Activated CD4-positive, alpha-beta memory T cell treated with anti-CD3 and anti-CD28 coated beads, Interleukin-2, amount 10 ng/mL, durations not matched to agents 7 days and 5 days (primary cell): ENCODE data around the gene MYLK. TPM values are rescaled to one million over a fixed set of nuclear protein-coding genes. Genes with fewer than 3 reads are reported as not detected.
"Not testable (repeated sequence)": the region's sequence is repeated elsewhere in the genome, so short reads cannot be mapped to it uniquely, and the experiment has no call there.

Experiments used
- CTCF ChIA-PET: fragments of 350-600 bp; sonication (Branson Sonifier 250); formaldehyde crosslinking; loops from one replicate; lab custom pipeline; 2021; ENCODE audit warnings: antibody characterized with exemption, inconsistent platforms; lab: Charles Lee
- POLR2A ChIA-PET: fragments of 350-600 bp; sonication (Branson Sonifier 250); formaldehyde crosslinking; loops from one replicate; lab custom pipeline; 2021; ENCODE audit warnings: antibody characterized with exemption; lab: Charles Lee
- DNase-seq: peaks from one replicate; pipeline ENCODE4 v3.0.0-alpha.2; 2020
- H3K27ac Mint-ChIP-seq: one replicate; pipeline ENCODE4 v1.8.0; 2021; ENCODE audit warnings: mild to moderate bottlenecking, mixed read lengths
- H3K27me3 Mint-ChIP-seq: one replicate; pipeline ENCODE4 v1.8.0; 2021; ENCODE audit warnings: mixed read lengths
- H3K36me3 Mint-ChIP-seq: one replicate; pipeline ENCODE4 v1.8.0; 2021; ENCODE audit warnings: low read depth, mixed read lengths
- H3K4me1 Mint-ChIP-seq: one replicate; pipeline ENCODE4 v1.8.0; 2021; ENCODE audit warnings: mixed read lengths
- H3K4me3 Mint-ChIP-seq: one replicate; pipeline ENCODE4 v1.8.0; 2021; ENCODE audit warnings: mild to moderate bottlenecking, mixed read lengths
- H3K9me3 Mint-ChIP-seq: one replicate; pipeline ENCODE4 v1.8.0; 2021; ENCODE audit warnings: mixed read lengths
- total RNA-seq, 2 experiments: library from RNA; stranded (reverse); gene quantifications; one replicate each; pipeline ENCODE4 v1.2.3, GENCODE V29; 2021

The MYLK gene
- total RNA-seq, 2 experiments from 2014 or later, result 0.50 to 0.68 TPM

DNA sequence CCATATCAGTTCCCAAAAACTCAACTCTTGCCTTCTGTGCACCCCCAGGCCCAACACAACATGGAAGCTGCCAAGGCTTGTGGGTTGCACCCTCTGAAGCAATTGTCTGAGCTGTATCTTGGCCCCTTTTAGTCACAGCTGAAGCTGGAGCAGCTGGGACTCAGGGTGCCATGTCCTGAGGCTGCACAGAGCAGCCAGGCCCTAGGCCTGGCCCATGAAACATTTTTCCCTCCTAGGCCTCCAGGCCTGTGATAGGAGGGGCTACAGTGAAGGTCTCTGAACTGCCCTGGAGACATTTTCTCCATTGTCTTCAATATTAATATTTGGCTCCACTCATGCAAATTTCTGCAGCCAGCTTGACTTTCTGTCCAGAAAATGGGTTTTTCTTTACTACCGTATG, 8.1 kb upstream of the MYLK start:
- CTCF ChIA-PET, result no interaction called here
- Mint-ChIP-seq H3K4me1 (no peaks in the 10 kb centered on the region), H3K27me3 (peaks cover 20% of the 10 kb centered on the region), H3K27ac (no peak overlapping the region), H3K36me3 (peaks cover 5% of the 10 kb centered on the region), H3K4me3 (no peak overlapping the region), H3K9me3 (peaks cover 14% of the 10 kb centered on the region)
- no peak for DNase-seq
- POLR2A ChIA-PET, result no interaction called here

DNA sequence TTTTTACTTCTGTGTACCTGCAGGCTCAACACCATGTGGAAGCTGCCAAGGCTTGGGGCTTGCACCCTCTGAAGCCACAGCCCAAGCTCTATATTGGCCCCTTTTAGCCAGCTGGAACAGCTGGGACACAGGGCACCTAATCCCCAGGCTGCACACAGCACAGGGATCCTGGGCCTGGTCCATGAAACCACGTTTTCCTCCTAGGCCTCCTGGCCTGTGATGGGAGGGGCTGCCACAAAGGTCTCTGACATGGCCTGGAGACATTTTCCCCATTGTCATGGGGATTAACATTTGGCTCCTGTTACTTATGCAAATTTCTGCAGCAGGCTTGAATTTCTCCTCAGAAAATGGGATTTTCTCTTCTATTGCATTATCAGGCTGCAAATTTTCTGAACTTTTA, 6.9 kb upstream of the MYLK start:
- CTCF ChIA-PET, result not testable (repeated sequence)

DNA sequence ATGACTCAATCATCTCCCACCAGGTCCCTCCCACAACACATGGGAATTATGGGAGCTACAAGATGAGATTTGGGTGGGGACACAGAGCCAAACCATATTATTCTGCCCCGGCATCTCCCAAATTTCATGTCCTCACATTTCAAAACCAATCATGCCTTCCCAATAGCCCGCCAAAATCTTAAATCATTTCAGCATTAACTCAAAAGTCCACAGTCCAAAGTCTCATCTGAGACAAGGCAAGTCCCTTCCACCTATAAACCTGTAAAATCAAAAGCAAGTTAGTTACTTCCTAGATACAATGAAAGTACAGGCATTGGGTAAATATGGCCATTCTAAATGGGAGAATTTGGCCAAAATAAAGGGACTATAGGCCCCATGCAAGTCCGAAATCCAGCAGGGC, 6.0 kb upstream of the MYLK start:
- POLR2A ChIA-PET, CTCF ChIA-PET, DNase-seq, H3K4me1 Mint-ChIP-seq, H3K4me3 Mint-ChIP-seq, H3K27ac Mint-ChIP-seq, H3K36me3 Mint-ChIP-seq: not testable (repeated sequence)
- Mint-ChIP-seq H3K27me3 (peaks cover 29% of the 10 kb centered on the region), H3K9me3 (peaks cover 14% of the 10 kb centered on the region)

More for the DNA sequence above, 6.9 kb upstream of the MYLK start:
- peaks cover 14% of the 10 kb centered on the region for H3K9me3 Mint-ChIP-seq
- H3K4me3 Mint-ChIP-seq, H3K4me1 Mint-ChIP-seq, POLR2A ChIA-PET, H3K27ac Mint-ChIP-seq, H3K36me3 Mint-ChIP-seq, DNase-seq: not testable (repeated sequence)
- peaks cover 23% of the 10 kb centered on the region for H3K27me3 Mint-ChIP-seq

DNA sequence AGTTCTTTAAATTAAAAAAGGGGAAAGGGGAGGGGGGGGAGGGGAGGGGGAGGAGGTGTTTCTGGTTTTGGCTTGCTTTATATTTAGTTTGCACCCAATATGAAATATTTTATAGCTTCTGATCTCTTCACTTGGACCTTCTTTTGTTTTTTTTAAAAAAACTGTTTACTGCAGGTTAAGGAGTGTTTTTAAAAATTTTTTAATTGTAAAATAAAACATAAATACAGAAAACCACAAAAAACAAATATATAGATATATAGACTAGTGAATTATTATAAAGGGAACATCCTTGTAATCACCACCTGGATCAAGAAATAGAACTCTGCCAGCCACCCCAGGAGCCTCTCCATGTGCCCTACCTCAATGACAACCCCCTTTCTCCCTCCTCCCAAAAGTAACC, 861 bp upstream of the MYLK start:
- H3K4me1 Mint-ChIP-seq, result peaks cover 22% of the 10 kb centered on the region
- H3K36me3 Mint-ChIP-seq, result peaks cover 2% of the 10 kb centered on the region
- no peak overlapping the region for H3K27ac Mint-ChIP-seq
- no peak for DNase-seq
- H3K9me3 Mint-ChIP-seq, result no peaks in the 10 kb centered on the region
- peaks cover 56% of the 10 kb centered on the region for H3K27me3 Mint-ChIP-seq
- POLR2A ChIA-PET, result no interaction called here
- H3K4me3 Mint-ChIP-seq, result no peak overlapping the region
- CTCF ChIA-PET, result no interaction called here

DNA sequence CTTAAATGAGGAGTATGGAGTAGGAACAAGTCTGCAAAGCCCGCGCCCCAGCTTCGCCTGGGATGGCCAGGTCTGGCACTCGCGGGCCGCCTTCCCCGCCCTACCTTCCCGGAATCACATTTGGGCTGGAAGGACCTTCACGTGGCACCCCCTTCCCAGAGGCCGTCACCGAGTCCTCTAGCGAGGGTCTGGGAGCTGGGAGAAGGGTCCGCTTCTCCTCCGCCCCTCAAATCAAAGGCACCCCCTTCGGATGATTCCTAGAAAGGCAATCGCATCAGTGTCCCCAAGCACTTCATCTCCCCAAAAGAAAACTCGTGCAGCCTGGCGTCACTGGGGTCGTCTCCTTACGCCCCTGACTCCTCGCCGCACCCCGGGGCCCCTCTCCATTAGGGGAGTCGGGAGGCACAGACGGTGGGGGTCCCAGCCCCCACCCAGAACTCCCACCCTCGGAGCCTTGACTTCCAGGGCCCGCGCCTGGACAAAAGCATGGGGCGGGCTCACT, 380 bp downstream of the MYLK start:
- Mint-ChIP-seq H3K36me3 (peaks cover under 1% of the 10 kb centered on the region), H3K4me3 (peak overlapping the region; percentile 47), H3K9me3 (no peaks in the 10 kb centered on the region), H3K4me1 (peaks cover 22% of the 10 kb centered on the region), H3K27me3 (peaks cover 51% of the 10 kb centered on the region), H3K27ac (no peak overlapping the region)
- ChIA-PET CTCF (no interaction called here), POLR2A (no interaction called here)
- no peak for DNase-seq

DNA sequence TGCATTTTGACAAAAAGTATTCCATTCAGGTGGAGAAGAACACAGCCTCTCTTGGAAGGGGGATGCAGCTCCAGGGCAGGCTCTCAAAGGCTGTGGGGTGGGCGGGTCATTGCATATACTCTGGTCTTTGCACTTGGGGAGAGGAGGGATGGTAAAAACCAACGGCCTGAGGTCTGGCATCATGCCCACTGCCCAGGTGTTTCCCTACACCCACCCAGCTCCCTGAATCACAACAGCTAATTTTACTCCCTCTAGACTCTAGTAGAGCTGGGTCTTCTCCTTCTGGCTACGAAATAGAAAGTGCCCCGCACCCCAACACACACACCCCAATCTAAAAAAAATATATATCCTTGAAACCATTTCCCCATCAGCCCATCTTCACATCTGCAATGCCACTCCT, 1.0 kb downstream of the MYLK start:
- no peak for DNase-seq
- ChIA-PET CTCF (no interaction called here), POLR2A (no interaction called here)
- H3K27me3 Mint-ChIP-seq, result peaks cover 46% of the 10 kb centered on the region
- no peaks in the 10 kb centered on the region for H3K9me3 Mint-ChIP-seq
- H3K4me3 Mint-ChIP-seq, result no peak overlapping the region
- no peak overlapping the region for H3K27ac Mint-ChIP-seq
- peaks cover 22% of the 10 kb centered on the region for H3K4me1 Mint-ChIP-seq
- H3K36me3 Mint-ChIP-seq, result no peaks in the 10 kb centered on the region

DNA sequence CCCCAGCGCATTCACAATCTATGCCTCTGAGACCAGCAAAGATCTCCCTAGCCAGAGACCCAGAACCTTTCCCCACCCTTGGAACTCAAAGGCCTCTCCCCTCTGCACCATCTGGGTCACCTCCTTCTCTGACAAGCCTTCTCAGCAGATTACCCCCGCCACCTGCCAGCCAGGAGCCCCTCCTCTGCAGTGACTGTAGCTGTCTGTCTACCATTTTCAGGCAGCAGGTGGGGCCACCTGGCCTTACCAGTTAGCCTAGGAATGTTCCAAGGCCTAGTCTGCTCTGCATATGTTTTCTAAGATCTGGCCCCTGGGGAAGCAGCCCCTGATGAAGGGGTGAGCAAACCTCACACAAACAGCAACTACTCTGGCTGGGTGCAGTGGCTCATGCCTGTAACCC, 2.4 kb downstream of the MYLK start:
- H3K36me3 Mint-ChIP-seq, result no peaks in the 10 kb centered on the region
- peaks cover 22% of the 10 kb centered on the region for H3K4me1 Mint-ChIP-seq
- POLR2A ChIA-PET, result no interaction called here
- H3K9me3 Mint-ChIP-seq, result no peaks in the 10 kb centered on the region
- no peak overlapping the region for H3K4me3 Mint-ChIP-seq
- no peak overlapping the region for H3K27ac Mint-ChIP-seq
- CTCF ChIA-PET, result no interaction called here
- peaks cover 43% of the 10 kb centered on the region for H3K27me3 Mint-ChIP-seq
- no peak for DNase-seq

DNA sequence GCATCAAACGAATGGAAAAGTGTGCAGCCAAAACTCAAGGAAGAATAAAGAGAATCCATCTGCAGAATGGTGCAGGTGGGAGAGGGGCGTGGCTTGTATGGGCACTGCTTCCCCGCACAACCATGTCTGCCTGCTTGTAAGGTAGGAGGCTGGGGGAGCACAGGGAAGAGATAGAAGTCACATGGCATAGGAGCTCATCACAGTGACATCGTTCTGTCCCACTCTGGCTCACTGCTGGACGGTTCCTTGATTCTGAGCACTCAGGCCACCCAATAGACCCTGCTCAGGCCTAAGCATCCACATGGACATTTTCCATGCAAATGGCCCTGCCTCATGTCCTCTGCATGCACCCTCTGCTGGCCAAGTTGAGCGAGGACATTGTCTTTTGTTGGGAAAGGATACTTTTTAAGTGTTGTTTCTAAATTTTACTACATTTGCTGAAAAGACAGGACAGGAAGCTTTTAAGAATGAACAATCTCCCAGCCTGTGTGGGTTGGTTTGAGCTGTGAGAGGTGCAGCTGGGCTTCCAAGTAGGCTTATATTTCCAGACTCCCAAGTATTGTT, 3.1 kb downstream of the MYLK start:
- H3K27ac Mint-ChIP-seq, result no peak overlapping the region
- no peaks in the 10 kb centered on the region for H3K9me3 Mint-ChIP-seq
- ChIA-PET POLR2A (no interaction called here), CTCF (interaction anchor here (0.5 kb wide), 1 partner anchor 1762 kb away, joined by 3 read pairs; no protein-coding TSS in a partner anchor)
- H3K4me3 Mint-ChIP-seq, result no peak overlapping the region
- DNase-seq, result no peak
- H3K4me1 Mint-ChIP-seq, result peaks cover 22% of the 10 kb centered on the region
- H3K27me3 Mint-ChIP-seq, result peaks cover 38% of the 10 kb centered on the region
- H3K36me3 Mint-ChIP-seq, result no peaks in the 10 kb centered on the region

DNA sequence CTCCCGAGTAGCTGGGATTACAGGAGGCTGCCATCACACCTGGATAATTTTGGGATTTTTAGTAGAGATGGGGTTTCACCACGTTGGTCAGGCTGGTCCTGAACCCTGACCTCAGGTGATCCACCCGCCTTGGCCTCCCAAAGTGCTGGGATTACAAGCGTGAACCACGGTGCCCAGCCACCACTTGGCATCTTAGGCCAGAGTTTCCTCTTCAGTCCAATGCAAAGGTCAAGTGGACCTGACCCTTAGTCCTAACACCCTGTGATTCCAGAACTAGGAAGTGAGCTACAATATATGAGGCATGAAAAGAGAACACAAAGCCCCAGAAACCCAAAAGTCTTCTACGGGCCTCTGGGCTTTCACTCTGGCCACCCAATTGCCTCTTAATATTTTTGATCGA, 5.3 kb downstream of the MYLK start:
- ChIA-PET CTCF (no interaction called here), POLR2A (no interaction called here)
- Mint-ChIP-seq H3K36me3 (no peaks in the 10 kb centered on the region), H3K4me3 (no peak overlapping the region), H3K9me3 (no peaks in the 10 kb centered on the region), H3K4me1 (peaks cover 12% of the 10 kb centered on the region), H3K27ac (no peak overlapping the region), H3K27me3 (peaks cover 38% of the 10 kb centered on the region)
- DNase-seq, result no peak

DNA sequence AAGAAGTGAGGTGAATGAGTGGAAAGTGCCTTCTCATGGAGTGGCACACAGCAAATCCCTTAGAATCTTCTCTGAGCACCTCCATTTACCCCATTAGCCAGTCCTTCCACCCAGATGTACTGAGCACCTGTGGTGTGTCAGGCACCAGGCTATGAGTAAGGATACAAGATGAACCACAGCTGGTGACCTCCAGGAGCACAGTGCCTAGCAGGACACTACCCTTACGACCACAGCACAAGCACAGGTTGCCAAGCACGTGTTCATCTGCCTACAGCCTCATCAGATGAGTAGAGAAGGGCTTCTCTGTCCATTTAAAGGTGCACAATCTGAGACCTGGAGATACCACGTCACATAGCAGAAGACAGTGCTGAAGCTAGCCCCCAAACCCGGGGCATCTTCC, 6.2 kb downstream of the MYLK start:
- Mint-ChIP-seq H3K36me3 (no peaks in the 10 kb centered on the region), H3K4me1 (peaks cover 4% of the 10 kb centered on the region), H3K4me3 (no peak overlapping the region), H3K27me3 (peaks cover 35% of the 10 kb centered on the region), H3K27ac (no peak overlapping the region), H3K9me3 (no peaks in the 10 kb centered on the region)
- DNase-seq, result no peak
- CTCF ChIA-PET, result no interaction called here
- POLR2A ChIA-PET, result no interaction called here

DNA sequence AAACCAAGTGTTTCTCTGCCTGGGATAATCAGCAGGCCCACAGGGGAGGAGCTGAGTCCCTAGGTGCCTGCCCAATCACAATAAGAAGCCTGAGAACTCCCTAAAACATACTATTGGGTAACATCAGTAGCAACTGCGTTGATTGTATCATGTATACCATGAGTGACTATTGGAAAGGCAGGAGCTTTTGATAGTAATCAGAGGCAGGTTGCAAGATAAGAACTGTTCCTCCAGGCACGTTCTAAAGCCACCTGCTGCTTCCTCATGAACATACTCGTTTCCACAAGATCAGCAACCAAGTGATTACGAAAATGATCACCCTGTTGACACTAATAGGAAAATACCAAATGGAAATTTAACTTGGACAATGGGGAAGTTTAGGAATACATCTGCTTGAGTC, 6.7 kb downstream of the MYLK start:
- CTCF ChIA-PET, result no interaction called here
- no peak overlapping the region for H3K27ac Mint-ChIP-seq
- H3K4me3 Mint-ChIP-seq, result no peak overlapping the region
- no peaks in the 10 kb centered on the region for H3K9me3 Mint-ChIP-seq
- no peaks in the 10 kb centered on the region for H3K36me3 Mint-ChIP-seq
- H3K4me1 Mint-ChIP-seq, result no peaks in the 10 kb centered on the region
- no peak for DNase-seq
- peaks cover 31% of the 10 kb centered on the region for H3K27me3 Mint-ChIP-seq
- POLR2A ChIA-PET, result no interaction called here

DNA sequence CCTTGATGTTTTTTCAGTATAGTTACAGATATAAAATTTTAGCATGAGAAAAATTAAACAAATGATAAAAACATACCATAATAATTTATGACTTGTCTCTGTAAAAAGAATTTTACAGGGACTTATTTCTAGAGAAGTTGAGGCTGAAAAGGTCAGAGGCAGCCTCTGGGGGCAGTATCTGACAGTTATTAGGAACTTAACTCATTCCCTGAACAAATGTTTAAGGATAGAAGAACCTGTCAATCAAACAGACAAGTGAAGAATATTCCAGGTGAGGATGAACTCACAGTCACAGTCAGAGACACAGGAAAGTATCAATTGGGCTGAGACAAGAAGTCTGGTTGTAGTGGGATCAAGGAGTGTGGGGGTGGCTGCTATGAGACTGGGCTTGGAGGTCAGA, 7.3 kb downstream of the MYLK start:
- Mint-ChIP-seq H3K27ac (no peak overlapping the region), H3K4me3 (no peak overlapping the region), H3K9me3 (no peaks in the 10 kb centered on the region), H3K27me3 (peaks cover 31% of the 10 kb centered on the region), H3K36me3 (no peaks in the 10 kb centered on the region), H3K4me1 (no peaks in the 10 kb centered on the region)
- POLR2A ChIA-PET, result no interaction called here
- no peak for DNase-seq
- CTCF ChIA-PET, result no interaction called here

DNA sequence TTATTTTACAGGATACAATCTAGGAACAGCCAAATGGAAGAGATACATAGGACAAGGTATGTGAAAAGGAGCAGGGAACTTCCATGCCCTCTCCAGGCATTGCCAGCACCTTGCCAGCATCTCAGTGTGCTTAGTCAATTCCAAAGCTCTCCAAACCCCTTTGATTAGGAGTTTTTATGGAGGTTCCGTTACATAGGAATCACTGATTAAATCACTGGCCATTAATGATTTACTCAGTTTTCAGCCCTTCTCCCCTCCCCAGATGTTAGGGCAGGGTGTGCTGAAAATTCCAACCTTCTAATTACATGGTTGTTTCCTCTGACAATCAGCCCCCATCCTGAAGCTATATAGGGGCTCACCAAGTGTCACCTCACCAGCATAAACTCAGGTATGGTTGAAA, 11.5 kb downstream of the MYLK start:
- ChIA-PET CTCF (no interaction called here), POLR2A (no interaction called here)
- no peak for DNase-seq
- no peaks in the 10 kb centered on the region for H3K36me3 Mint-ChIP-seq
- H3K4me1 Mint-ChIP-seq, result peaks cover 11% of the 10 kb centered on the region
- no peak overlapping the region for H3K4me3 Mint-ChIP-seq
- H3K27ac Mint-ChIP-seq, result no peak overlapping the region
- H3K9me3 Mint-ChIP-seq, result no peaks in the 10 kb centered on the region
- peaks cover 26% of the 10 kb centered on the region for H3K27me3 Mint-ChIP-seq

DNA sequence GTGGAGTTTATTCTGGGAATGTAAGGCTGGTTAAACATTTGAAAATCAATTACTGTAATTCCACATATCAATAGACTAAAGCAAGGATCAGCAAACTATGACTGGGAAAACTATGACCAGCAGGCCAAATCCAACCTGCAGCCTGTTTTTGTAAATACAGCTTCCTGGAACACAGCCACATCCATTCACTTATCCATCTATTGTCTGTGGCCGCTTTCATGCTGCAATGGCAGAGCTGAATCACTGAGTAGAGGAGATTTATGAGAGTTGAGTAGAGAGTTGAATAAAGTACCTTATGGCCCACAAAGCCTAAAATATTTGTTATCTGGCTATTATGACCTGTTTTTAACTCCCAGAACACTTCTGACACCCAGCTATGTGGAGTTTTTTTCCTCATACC, 12.2 kb downstream of the MYLK start:
- H3K9me3 Mint-ChIP-seq, result no peaks in the 10 kb centered on the region
- H3K4me3 Mint-ChIP-seq, result no peak overlapping the region
- H3K27ac Mint-ChIP-seq, result no peak overlapping the region
- ChIA-PET CTCF (no interaction called here), POLR2A (no interaction called here)
- peaks cover 24% of the 10 kb centered on the region for H3K27me3 Mint-ChIP-seq
- no peak for DNase-seq
- H3K4me1 Mint-ChIP-seq, result peaks cover 11% of the 10 kb centered on the region
- no peaks in the 10 kb centered on the region for H3K36me3 Mint-ChIP-seq
